Calu3 (cell line): ENCODE data around the gene SCART1. TPM values are rescaled to one million over a fixed set of nuclear protein-coding genes. Genes with fewer than 3 reads are reported as not detected.
"Not testable (repeated sequence)": the region's sequence is repeated elsewhere in the genome, so short reads cannot be mapped to it uniquely, and the experiment has no call there.

Experiments
- BruUV-seq: library from RNA; stranded (reverse); fragments of 400-500 nt; replicated peaks from 2 replicates; lab custom pipeline; 2021; lab: Mats Ljungman, UMichigan
- CTCF ChIA-PET: fragments of 300-600 bp; sonication (Branson Sonifier 250); formaldehyde crosslinking; loops from one replicate; lab custom pipeline; 2022; ENCODE audit warnings: antibody characterized with exemption; lab: Charles Lee
- DNase-seq: peaks from one replicate; pipeline ENCODE4 v3.0.0; 2022
- H3K27ac Mint-ChIP-seq: one replicate; pipeline ENCODE4 v1.8.0; 2022; ENCODE audit warnings: mixed read lengths; ENCODE audit not compliant: unreplicated experiment
- H3K27me3 Mint-ChIP-seq: one replicate; pipeline ENCODE4 v1.8.0; 2022; ENCODE audit warnings: mixed read lengths; ENCODE audit not compliant: unreplicated experiment
- H3K36me3 Mint-ChIP-seq: one replicate; pipeline ENCODE4 v1.8.0; 2022; ENCODE audit warnings: mild to moderate bottlenecking, moderate library complexity, mixed read lengths; ENCODE audit not compliant: insufficient read depth, unreplicated experiment
- H3K4me1 Mint-ChIP-seq: one replicate; pipeline ENCODE4 v1.8.0; 2022; ENCODE audit warnings: mild to moderate bottlenecking, low read depth, mixed read lengths; ENCODE audit not compliant: unreplicated experiment
- H3K4me3 Mint-ChIP-seq: one replicate; pipeline ENCODE4 v1.8.0; 2022; ENCODE audit warnings: mild to moderate bottlenecking, low read depth, moderate library complexity, mixed read lengths; ENCODE audit not compliant: unreplicated experiment
- H3K9me3 Mint-ChIP-seq: one replicate; pipeline ENCODE4 v1.8.0; 2022; ENCODE audit warnings: low read depth, mixed read lengths; ENCODE audit not compliant: unreplicated experiment
- intact Hi-C: fragments of 100-400 bp; cut with micrococcal nuclease; formaldehyde crosslinking; loops from one replicate; pipeline ENCODE4 v1.10.0; 2022; ENCODE audit not compliant: unreplicated experiment
- total RNA-seq: library from RNA; stranded (reverse); gene quantifications from 2 replicates; pipeline ENCODE4 v1.2.3, GENCODE V29; 2022
- TF ChIP-seq, protein P1 (sequence below): fragments of 200-600 bp; IDR thresholded peaks from one replicate; pipeline ENCODE4 v1.8.0; 2022; ENCODE audit warnings: antibody characterized with exemption; ENCODE audit not compliant: unreplicated experiment

SCART1 gene
- total RNA-seq, 1 experiment from 2014 or later, result 1.8 TPM

DNA sequence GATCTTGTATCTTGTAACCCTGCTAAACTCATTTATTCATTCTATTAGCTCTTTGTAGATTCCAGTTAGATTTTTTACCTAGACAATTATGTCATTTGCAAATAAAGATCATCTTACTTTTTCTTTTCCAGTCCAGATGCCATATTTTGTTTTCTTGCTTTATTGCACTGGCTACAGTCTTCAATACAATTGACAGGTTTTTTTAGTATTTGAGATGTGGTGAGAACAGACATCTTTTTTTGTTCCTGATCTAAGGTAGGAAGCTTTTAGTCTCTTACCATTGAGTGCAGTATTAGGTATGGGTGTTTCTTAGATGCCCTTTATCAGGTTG, 41.4 kb upstream of the SCART1 start:
- CTCF ChIA-PET, result no interaction called here
- H3K27me3 Mint-ChIP-seq, result no peaks in the 10 kb centered on the region

DNA sequence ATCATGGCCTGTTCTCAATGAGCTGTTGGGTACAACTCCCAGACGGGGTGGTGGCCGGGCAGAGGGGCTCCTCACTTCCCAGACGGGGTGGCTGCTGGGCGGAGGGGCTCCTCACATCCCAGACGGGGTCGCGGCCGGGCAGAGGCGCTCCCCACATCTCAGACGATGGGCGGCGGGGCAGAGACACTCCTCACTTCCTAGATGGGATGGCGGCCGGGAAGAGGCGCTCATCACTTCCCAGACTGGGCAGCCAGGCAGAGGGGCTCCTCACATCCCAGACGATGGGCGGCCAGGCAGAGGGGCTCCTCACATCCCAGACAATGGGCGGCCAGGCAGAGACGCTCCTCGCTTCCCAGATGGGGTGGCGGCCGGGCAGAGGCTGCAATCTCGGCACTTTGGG, 39.3 kb upstream of the SCART1 start:
- peaks cover 16% of the 10 kb centered on the region for H3K36me3 Mint-ChIP-seq
- BruUV-seq, H3K9me3 Mint-ChIP-seq, CTCF ChIA-PET, DNase-seq, intact Hi-C loops, H3K4me1 Mint-ChIP-seq, H3K4me3 Mint-ChIP-seq, H3K27ac Mint-ChIP-seq, H3K27me3 Mint-ChIP-seq: not testable (repeated sequence)

More for the DNA sequence above, 41.4 kb upstream of the SCART1 start:
- peaks cover 16% of the 10 kb centered on the region for H3K36me3 Mint-ChIP-seq
- no peak overlapping the region for H3K27ac Mint-ChIP-seq
- no peaks in the 10 kb centered on the region for H3K4me1 Mint-ChIP-seq
- no TSS peak for BruUV-seq
- intact Hi-C loops, result no loop called here
- TF ChIP-seq, protein P1, sequence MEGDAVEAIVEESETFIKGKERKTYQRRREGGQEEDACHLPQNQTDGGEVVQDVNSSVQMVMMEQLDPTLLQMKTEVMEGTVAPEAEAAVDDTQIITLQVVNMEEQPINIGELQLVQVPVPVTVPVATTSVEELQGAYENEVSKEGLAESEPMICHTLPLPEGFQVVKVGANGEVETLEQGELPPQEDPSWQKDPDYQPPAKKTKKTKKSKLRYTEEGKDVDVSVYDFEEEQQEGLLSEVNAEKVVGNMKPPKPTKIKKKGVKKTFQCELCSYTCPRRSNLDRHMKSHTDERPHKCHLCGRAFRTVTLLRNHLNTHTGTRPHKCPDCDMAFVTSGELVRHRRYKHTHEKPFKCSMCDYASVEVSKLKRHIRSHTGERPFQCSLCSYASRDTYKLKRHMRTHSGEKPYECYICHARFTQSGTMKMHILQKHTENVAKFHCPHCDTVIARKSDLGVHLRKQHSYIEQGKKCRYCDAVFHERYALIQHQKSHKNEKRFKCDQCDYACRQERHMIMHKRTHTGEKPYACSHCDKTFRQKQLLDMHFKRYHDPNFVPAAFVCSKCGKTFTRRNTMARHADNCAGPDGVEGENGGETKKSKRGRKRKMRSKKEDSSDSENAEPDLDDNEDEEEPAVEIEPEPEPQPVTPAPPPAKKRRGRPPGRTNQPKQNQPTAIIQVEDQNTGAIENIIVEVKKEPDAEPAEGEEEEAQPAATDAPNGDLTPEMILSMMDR, result no peak
- no peak overlapping the region for H3K4me3 Mint-ChIP-seq
- DNase-seq, result no peak
- peaks cover 8% of the 10 kb centered on the region for H3K9me3 Mint-ChIP-seq

DNA sequence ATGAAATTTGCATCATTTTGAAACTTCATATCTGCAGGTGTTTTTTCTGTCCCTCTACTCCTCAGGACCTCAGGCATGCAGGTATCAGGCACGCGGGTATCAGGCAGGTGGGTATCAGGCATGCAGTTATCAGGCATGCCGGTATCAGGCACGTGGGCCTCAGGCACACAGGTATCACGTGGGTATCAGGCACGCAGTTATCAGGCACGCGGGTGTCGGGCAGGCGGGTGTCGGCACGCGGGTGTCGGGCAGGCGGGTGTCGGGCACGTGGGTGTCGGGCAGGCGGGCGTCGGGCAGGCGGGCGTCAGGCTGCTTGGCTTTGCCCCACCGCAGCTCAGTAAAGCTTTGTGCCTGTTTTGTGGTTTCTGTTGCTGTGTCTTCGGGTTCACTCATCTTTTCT, 38.0 kb upstream of the SCART1 start:
- H3K9me3 Mint-ChIP-seq, result peaks cover 8% of the 10 kb centered on the region
- CTCF ChIA-PET, result no interaction called here
- H3K27me3 Mint-ChIP-seq, result no peaks in the 10 kb centered on the region
- TF ChIP-seq, protein P1, result no peak
- intact Hi-C loops, result no loop called here
- BruUV-seq, result no TSS peak
- H3K4me1 Mint-ChIP-seq, result no peaks in the 10 kb centered on the region
- H3K4me3 Mint-ChIP-seq, result no peak overlapping the region
- H3K36me3 Mint-ChIP-seq, result peaks cover 15% of the 10 kb centered on the region
- no peak for DNase-seq
- H3K27ac Mint-ChIP-seq, result no peak overlapping the region

DNA sequence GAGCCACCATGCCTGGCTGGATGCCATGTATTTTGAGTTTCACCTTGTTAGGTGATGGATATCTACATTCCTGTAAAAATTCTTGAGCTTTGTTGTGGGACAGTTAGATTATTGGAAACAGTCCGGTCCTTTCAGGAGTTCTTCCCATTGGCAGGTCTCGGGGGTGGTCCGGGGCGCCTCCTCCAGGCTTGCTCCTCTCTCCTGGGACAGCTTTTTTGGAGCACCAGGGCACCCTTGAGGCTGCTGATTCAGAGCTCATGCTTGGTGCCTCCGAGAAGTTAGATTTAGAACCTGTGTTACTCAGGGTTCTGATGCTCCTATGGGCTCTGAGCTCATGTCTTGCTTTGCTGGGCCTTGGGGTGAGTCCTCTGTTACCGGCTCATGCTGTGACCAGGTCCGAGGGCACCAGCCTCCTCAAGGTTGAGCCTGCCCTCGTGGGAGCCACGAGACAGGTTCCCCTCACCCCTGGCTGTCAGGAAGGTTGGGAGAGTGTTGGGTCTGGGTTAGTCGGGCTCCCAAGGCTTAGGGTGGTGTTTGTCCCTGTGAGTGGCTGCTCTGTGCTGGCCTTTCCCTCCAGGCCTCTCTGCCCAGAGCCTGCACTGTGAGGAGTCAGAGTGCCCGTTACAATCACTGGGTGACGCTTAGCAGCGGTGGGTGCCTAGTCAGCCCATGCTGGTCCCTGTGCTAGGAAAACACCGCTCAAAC, 35.3 kb upstream of the SCART1 start:
- H3K36me3 Mint-ChIP-seq, result peaks cover 15% of the 10 kb centered on the region
- CTCF ChIA-PET, result no interaction called here

More for the DNA sequence above, 35.3 kb upstream of the SCART1 start:
- Mint-ChIP-seq H3K27ac (no peak overlapping the region), H3K4me3 (no peak overlapping the region), H3K4me1 (no peaks in the 10 kb centered on the region), H3K9me3 (no peaks in the 10 kb centered on the region), H3K27me3 (no peaks in the 10 kb centered on the region)
- no peak for DNase-seq
- TF ChIP-seq, protein P1, result no peak
- BruUV-seq, result no TSS peak
- intact Hi-C loops, result no loop called here
